Tibial nerve (tissue), 4 donors: ENCODE data around the gene ARHGEF38.

Source experiments
- CTCF ChIP-seq, 5 experiments: fragments of 200-600 bp in 3 of 5; fragments of 450-650 bp in 2 of 5; sonication (generic) in 3 of 5; IDR thresholded peaks; one replicate each; pipeline ENCODE4 v1.5.1; 2016 to 2019; ENCODE audit warnings: antibody characterized with exemption in 5 of 5, mild to moderate bottlenecking in 3 of 5, moderate library complexity in 2 of 5
- EP300 ChIP-seq, 2 donors: sonication (generic); formaldehyde crosslinking; IDR thresholded peaks; one replicate each; pipeline ENCODE4 v1.6.1; 2017; ENCODE audit warnings: antibody characterized with exemption in 2 of 2, mild to moderate bottlenecking in 1 of 2

- TF ChIP-seq CTCF (IDR thresholded peaks at IDR 0.05): no peak
- TF ChIP-seq EP300 (IDR thresholded peaks at IDR 0.05): no peak
Measured at GRCh38 chr4:105547769-105548168, 4.7 kb upstream of the ARHGEF38 start.
